ENCODE results near the gene RHO. TPM values are rescaled to one million over a fixed set of nuclear protein-coding genes. Genes with fewer than 3 reads are reported as not detected.
"Not testable (repeated sequence)": the region's sequence is repeated elsewhere in the genome, so short reads cannot be mapped to it uniquely, and the experiment has no call there.

The RHO gene
- 0.10 TPM for polyA plus RNA-seq (ENCODE audit: insufficient read length)

DNA sequence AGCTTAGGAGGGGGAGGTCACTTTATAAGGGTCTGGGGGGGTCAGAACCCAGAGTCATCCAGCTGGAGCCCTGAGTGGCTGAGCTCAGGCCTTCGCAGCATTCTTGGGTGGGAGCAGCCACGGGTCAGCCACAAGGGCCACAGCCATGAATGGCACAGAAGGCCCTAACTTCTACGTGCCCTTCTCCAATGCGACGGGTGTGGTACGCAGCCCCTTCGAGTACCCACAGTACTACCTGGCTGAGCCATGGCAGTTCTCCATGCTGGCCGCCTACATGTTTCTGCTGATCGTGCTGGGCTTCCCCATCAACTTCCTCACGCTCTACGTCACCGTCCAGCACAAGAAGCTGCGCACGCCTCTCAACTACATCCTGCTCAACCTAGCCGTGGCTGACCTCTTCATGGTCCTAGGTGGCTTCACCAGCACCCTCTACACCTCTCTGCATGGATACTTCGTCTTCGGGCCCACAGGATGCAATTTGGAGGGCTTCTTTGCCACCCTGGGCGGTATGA, at the start of gene RHO:
RHO (plus strand) TSS at position 51 of the 512 bp plus-strand sequence; CDS start at position 146, 95 bp downstream.
- DNase-seq: no peak

DNA sequence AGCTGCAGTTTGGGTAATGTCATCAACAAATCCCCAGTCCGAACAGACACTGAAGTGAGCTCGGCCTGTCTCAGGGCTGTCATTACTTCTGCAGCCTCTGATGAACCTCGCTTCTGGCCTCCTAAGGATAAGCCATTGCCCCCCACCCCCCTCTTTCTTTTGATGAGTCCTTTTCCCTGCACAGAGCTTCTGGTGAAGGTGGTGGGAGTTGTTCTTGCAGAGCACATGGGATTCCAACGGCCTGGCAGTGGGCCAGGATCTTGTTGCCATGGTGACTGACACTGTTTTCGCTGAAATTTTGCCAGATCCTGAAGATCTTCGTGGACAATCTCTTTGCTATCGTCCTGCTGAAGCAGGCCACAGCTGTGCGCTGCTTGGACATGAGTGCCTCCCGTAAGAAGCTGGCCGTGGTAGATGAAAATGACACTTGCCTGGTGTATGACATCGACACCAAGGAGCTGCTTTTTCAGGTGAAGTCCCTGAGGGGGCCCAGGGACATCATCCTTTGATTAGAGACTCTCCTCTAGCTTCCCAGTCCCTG, 47.1 kb upstream of the RHO start:
- DNase-seq: peak; percentile 53

GRCh38 chr3:129481766-129482332, 46.6 kb upstream of the RHO start:
- DNase-seq: peak; percentile 73

DNA sequence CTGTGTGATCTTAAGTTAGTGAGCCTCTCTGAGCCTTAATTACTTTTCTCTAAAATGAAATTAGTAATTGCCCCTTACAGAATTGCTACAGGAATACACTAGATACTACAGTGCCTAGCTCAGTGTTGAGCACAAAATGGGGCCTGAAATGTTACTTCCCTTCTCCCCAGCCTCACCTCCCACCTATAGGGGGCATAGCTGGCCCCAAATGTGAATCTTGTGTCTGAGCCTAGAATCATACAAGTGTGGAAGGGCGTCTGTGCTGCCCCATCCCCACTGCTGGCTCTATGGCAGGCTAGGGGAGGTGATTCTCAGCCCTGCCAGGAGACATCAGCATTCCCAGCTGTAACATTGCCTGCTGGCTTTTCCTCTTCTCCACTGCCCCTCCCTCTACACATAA, 45.7 kb upstream of the RHO start:
- DNase-seq: no peak

- DNase-seq: no peak
These were observed 44.6 kb upstream of the RHO start for GRCh38 chr3:129483870-129484269.

- DNase-seq: not testable (repeated sequence)
These were observed 43.3 kb upstream of the RHO start for GRCh38 chr3:129485146-129485545.

DNA sequence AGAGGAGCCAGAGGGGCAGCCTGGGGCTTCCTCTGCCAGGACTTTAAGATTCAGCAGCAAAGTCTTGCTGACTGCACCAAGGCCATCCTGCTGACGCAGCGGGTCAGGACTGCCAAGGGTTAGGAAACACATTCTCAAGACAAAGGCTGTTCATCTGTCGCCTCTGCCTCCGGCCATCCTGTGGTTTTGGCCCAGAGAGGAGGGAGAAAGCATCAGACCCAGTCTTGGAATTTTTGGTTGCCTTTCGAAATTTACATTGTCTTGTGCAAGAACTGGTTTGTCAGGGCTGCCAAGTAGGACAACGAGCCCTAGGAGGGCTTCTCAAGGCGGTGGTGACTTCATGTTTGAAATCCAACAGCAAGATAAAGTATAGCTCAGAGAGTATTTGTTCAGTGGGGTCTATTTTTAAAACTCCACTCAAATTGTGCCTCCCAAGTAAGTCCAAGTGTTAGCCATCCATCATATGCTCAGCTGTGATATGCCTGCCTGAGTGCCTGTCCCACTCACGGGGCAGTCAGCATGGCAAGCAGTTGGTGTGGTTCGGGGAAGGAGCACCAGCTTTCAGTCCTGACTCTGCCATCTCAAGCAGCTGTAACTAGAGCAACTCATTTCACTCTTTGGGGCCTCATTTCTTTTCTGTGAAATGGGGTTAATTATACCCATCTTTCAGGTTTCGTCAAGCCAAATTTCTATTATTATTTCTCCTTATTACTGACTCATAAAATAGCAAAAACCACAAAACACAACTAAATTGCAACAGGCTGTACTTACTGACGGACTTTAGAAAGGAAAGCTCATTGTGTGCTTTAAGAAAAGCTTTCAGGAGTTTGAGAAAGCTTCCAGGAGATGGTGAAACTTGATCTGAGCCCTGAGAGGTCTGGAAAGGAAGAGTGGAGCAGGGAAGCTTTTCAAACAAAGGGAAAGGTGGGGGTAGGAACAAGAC, 42.4 kb upstream of the RHO start:
- DNase-seq: peak; percentile 40

DNA sequence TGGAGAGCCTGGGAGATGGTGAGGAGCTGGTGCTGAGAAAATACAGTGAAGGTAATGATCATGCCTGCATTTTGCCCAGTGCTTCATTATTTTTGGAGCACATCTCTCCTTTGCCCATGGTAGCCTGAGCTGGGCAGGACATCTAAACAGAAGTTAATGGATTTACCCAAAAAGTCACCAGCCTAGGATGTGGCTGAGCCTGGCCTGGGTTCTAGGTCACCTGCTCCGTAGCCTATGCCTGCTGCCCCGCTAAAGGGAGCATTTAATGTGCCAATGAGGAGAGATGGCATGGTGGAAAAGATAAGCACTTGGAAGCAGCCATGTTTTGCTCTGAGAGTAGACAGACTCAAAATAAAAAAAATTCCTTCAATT, 41.8 kb upstream of the RHO start:
- no peak for DNase-seq

DNA sequence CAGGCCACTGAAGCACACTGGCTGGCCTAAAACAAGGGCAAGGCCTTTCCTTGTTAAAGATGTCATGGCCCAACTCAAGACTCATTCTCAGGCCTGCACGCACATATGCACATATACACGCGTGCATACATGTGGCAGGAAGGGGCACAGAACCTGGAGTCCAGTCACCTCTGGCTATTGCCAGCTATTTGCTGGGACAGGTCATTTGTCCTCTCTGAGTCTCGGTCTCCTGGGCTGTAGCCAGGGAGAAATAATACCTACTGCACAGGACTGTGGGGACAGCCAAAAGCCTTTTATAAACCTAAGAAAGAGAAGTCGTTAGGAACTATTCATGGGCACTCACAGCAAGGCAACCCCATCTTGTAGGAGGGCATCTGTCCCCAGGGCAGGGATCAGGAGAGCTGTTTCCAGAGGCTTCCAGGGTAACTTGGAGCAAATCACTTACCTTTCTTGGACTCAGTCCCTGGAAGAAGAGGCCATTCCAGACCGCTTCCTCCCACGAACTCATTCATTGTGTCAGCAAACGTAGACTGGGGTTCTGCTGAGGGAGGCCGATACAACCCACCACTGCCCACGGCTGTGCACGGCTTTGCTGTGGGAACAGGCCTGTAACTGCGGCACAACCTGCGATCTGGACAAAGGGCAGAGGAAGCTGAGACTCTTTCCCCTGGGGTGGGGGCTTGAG, 41.1 kb upstream of the RHO start:
- DNase-seq: no peak

- not testable (repeated sequence) for DNase-seq
These were observed 40.5 kb upstream of the RHO start for GRCh38 chr3:129487868-129488335.

DNA sequence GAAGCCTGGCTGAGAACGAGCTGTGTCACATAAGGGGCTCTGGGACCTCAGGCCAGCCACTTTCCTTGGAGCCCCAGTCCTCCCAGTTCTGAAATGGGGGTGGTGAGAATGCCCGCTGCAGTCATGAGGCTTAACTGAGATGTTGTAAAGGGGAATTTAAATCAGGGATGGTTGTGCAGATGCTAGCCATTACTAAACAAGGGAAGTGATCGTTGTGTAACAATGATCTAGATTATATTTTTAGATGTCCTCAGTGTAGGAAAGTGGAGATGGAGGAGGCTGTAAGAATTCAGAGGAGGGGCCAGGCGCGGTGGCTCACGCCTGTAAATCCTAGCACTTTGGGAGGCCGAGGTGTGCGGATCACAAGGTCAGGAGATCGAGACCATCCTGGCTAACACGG, 39.2 kb upstream of the RHO start:
- not testable (repeated sequence) for DNase-seq

DNA sequence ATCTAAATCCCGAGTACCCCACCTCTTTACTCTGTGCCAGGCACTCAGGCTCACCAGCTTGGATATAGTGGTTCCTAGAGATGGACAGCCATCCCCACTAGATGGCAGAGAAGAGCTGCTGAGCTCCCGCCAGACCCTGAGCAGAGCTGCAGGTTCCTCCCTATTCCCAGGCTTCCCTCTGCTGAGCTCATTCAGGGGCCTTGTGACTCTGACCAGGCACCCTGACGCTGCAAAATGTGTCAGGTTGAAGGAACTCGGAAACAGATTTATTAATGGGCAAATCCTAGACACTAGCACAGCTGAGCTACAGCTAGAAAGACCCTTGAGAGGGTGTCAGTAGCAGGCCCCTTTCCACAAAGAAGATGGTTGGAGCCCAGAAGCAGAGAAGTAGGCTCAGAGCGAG, 38.2 kb upstream of the RHO start:
- peak; percentile 84 for DNase-seq

DNA sequence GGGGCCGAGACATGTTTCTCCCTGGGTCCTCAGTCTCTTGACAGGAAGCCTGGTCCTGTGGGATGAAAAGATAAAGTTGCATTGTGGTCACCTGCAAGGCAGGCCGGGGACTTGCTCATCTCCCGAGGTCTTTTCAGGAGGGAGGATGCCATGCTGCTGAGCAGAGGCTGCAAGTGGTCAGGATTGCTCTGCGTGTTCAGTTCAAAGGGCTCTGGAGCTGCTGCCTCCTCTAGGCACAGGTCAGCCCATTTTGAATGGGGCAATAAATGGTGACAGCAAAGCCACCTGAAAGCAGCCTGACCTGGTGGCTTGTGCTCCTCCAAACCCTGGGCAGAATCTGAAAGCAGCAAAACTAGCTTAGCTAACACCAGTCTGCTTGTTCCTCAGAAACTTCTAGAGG, 37.4 kb upstream of the RHO start:
- not testable (repeated sequence) for DNase-seq

GRCh38 chr3:129491794-129492193, 36.6 kb upstream of the RHO start:
- DNase-seq: no peak

GRCh38 chr3:129492691-129493090, 35.7 kb upstream of the RHO start:
- no peak for DNase-seq

DNA sequence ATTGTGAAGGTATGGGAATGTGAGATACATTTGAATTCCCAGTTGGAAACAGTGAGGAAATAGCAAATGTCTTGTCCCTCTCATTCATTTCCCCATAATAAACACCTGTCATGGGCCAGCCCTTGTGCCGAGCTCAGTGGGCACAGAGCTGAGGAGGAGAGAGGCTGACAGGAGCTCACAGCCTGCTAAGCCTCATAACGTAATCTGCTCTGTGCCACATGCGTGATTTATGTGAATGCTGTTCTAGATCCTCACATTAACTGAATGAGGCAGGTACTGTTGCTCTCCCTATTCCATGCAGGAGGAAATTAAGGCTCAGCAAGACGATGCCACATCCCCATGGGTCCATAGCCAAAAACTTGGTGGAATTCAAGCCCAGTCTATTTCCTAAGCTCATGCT, 35.2 kb upstream of the RHO start:
- no peak for DNase-seq

GRCh38 chr3:129494499-129494898, 33.9 kb upstream of the RHO start:
- not testable (repeated sequence) for DNase-seq

DNA sequence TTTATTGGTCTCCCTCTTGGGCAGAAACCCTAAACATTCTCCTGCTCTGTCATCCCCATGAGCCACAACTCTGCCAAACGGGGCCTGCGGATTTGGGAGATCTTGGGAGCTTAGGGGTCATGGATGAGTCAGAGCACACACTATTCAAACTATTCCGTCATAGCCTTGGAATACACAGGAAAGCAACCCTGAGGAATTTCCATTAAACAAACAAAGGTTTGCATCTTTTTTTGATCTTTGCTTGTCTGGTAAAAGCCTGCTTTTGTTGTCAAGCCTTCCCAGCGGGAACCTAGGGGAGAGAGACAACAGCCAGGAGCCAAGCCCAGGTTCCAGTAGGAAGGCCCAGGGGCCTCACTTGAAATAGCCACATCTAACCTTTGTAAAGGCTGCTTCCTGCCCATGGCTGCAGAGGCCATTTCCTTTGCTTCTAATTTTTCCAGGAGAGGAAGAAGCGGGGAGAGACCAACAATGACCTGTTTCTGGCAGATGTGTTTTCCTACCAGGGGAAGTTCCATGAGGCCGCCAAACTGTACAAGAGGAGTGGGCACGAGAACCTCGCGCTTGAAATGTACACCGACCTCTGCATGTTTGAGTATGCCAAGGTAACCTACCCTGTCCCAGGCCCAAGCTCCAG, 33.3 kb upstream of the RHO start:
- not testable (repeated sequence) for DNase-seq

GRCh38 chr3:129497876-129498275, 30.6 kb upstream of the RHO start:
- not testable (repeated sequence) for DNase-seq

- DNase-seq: not testable (repeated sequence)
These were observed 29.6 kb upstream of the RHO start for GRCh38 chr3:129498603-129499488.

Measured in hindlimb muscle (tissue), 1 donor.